ENCODE measurements around the gene ABCC3.
A peak's percentile ranks its signal among the peaks of the same experiment; 100 is the strongest.

GRCh38 chr17:50662632-50663225 lies 28.0 kb downstream of the ABCC3 start:
- TF ChIP-seq SRF (IDR thresholded peaks at IDR 0.05; ENCODE audit: low read depth) (no peak), EZH2 (IDR thresholded peaks at IDR 0.05) (no peak), TCF7L2 (IDR thresholded peaks at IDR 0.05; ENCODE audit: borderline replicate concordance, extremely low read depth, insufficient read depth, insufficient read length) (no peak), SP1 (IDR thresholded peaks at IDR 0.05; ENCODE audit: low read depth) (no peak), CTCF (IDR thresholded peaks at IDR 0.05 in 2 of 3, conservative IDR thresholded peaks at IDR 0.05 in 1 of 3; ENCODE audit: borderline replicate concordance in 1 of 3, insufficient read depth in 1 of 3, low read depth in 2 of 3, low read length in 2 of 3) (no peak), POLR2AphosphoS5 (IDR thresholded peaks at IDR 0.05; ENCODE audit: low read depth, low read length) (peak; percentile 12; the same call in 1 of the 2 replicates), POLR2A (IDR thresholded peaks at IDR 0.05; ENCODE audit: borderline replicate concordance, extremely low read depth, insufficient read depth, insufficient read length) (no peak), RAD21 (IDR thresholded peaks at IDR 0.05; ENCODE audit: low read depth) (no peak), REST (IDR thresholded peaks at IDR 0.05; ENCODE audit: low read depth) (no peak), ELF1 (IDR thresholded peaks at IDR 0.05; ENCODE audit: borderline replicate concordance, low read depth) (no peak)
- TF ChIP-seq, protein P1, sequence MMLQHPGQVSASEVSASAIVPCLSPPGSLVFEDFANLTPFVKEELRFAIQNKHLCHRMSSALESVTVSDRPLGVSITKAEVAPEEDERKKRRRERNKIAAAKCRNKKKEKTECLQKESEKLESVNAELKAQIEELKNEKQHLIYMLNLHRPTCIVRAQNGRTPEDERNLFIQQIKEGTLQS (IDR thresholded peaks at IDR 0.05): no peak
